ENCODE results near the gene SPTB.

- TF ChIP-seq RNF219 (CRISPR knock-in tag; IDR thresholded peaks at IDR 0.05) (no peak), ZBTB8A (IDR thresholded peaks at IDR 0.05; ENCODE audit: partially characterized antibody) (no peak), SAP30 (IDR thresholded peaks at IDR 0.05; ENCODE audit: borderline replicate concordance, insufficient read depth, low read depth, low read length, poor library complexity, severe bottlenecking) (no peak), MYC (IDR thresholded peaks at IDR 0.05; ENCODE audit: low read depth, low read length) (no peak), MYC (CRISPR knock-in tag; IDR thresholded peaks at IDR 0.05; ENCODE audit: borderline replicate concordance, low read depth) (no peak), E2F4 (CRISPR knock-in tag; IDR thresholded peaks at IDR 0.05; ENCODE audit: low read depth) (no peak), TFAP4 (CRISPR knock-in tag; IDR thresholded peaks at IDR 0.05; ENCODE audit: borderline replicate concordance) (no peak)
Measured at GRCh38 chr14:64728106-64728505, 151.6 kb downstream of the SPTB start.

Data from K562 (cell line).